HG02678 (cell line): ENCODE results near the gene RPH3AL.
"Not testable (repeated sequence)": the region's sequence is repeated elsewhere in the genome, so short reads cannot be mapped to it uniquely, and the experiment has no call there.

Experiments
- ATAC-seq: cut with Tn5 transposase; IDR thresholded peaks from one replicate; pipeline ENCODE4 v1.9.1; 2021; ENCODE audit warnings: mild to moderate bottlenecking, moderate library complexity; ENCODE audit not compliant: unreplicated experiment

The RPH3AL gene

DNA sequence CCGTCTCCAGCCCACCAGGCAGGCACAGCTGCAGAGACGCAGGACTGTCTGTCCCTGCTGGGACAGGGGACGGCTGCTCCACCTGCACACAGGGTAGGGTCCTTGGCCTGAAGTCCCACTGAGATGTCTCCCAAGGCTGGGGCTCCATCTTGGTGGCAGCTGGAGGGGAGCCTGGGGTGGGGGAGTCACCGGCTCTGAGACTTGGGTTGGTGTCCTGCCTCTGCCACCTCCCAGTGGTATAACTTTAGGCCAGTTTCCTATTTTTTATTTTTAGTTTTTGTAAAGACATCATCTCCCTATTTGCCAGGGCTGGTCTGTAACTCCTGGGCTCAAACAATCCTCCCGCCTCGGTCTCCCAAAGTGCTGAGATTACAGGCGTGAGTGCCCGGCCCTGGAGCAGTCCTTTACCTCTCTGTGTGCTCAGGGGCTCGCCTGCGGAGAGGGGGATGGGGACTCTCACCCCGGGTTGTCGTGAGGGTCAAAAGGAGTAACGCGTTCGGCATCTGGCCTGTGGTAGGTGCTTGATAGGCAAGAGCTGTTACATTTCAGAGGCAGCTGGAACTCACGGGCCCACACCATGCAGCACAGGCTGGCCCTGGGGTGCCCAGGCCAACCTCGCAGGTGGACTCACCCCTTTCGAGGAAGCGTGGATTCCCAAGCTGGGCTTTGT, 124.5 kb downstream of the RPH3AL start:
- no peak for ATAC-seq

DNA sequence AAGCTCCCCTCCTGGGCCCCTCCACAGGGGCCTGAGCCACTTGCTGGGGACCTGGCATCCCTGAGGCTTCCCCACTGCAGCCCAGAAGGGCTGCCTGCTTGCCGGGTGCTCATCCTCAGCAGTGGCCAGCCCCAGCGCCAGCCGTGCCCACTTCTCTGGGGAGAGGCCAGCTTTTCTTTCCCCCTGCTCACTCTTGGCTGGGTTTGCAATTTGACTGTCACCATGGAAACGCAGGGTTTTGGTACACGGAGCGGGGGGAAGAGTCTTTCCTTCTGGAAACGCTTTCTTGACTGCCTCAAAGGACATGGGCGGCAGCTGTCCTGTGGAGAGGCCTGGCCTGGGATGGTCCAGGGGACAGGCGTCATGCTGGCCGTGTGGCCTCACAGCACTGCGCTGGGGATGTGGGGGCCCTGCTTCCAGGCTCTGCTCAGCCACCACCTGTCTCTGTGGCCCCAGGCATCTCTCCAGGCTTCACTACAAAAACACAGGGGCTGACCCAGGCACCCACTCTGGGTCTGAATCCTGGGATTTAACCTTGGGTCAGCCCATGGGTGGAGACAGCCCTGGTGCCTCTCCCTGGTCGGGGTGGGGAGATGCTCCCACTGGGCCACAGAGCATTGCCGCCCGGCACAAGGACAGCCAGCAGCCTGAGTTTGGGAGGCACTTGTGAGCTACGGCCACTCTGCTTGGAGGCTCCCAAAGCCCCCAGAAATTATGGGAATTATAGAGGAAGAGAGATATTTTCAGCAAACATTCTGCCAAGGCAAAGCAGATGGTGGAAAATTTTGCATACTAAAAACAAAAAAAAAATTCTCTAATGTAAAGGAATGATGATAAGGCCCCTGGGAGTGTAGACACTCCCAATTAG, 125.3 kb downstream of the RPH3AL start:
- ATAC-seq = no peak

DNA sequence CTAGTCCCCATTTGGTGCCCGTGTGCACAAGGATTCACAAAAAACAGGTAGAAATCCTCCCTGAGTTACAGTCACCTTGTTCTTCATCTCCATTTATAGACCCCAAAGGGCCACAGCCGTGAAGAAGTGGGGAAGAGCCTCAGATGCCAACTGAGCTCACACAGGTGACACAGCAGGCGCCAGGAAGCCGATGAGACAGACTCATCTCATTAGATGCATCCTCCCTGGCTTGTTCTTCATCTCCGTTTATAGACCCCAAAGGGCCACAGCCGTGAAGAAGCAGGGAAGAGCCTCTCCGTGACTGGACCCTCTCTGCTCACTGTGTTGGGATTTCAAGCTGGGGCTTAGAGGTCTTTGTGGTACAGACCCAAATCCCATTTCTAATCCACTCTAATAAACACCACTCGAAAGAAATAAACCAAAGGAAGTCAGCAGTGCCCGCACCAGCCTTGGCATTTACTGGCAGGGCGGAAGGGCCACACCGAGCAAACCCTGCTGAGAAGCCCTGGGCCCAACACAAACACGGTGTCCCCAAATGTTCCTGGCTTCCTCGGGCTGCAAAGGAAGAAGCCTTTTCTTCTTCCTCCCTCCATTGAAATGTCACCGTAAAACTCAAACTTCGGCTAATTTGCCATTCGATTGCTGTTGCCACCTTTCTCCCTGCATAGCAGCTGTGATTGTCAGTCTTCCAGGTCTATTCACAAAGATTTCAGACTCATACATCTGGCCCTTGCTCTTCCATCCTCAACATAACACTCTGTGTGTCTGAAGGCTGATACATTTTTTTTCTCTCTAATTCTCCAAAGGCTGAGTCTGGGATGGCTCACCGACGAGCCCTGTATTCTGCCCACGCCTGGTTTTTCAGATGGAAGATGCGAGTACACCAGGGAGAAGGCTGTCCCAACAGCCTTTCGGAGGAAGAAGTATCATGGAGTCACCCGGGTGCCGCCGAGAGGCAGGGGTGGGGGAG, 126.2 kb downstream of the RPH3AL start:
- no peak for ATAC-seq

DNA sequence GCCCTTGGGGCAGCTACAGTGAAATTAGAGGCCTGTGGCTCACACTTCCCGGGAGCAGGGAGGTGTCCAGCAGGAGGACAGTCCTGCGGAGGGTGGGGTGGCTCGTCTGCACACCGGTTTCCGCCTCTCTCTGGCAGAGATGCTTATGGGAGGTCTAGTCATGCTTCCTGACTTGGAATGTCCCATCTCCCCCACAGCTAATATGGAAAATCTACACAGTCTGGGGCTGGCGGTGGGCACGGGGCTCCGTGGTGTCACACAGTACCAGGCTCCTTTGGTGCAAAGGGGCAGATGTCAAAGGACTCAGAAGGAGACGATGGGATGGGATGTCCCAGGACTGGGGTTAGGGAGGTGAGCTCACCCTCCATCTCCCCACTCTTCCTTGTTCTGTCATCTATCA, 127.1 kb downstream of the RPH3AL start:
- ATAC-seq = no peak

DNA sequence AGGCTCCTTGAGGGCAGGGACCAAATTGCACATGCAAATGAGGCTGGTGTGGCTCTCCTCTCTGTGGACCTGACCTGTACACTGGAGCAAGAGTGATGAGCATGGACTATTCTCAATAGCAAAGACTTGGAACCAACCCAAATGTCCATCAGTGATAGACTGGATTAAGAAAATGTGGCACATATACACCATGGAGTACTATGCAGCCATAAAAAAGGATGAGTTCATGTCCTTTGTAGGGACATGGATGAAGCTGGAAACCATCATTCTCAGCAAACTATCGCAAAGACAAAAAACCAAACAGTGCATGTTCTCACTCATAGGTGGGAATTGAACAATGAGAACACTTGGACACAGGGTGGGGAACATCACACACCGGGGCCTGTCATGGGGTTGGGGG, 128.0 kb downstream of the RPH3AL start:
- not testable (repeated sequence) for ATAC-seq

DNA sequence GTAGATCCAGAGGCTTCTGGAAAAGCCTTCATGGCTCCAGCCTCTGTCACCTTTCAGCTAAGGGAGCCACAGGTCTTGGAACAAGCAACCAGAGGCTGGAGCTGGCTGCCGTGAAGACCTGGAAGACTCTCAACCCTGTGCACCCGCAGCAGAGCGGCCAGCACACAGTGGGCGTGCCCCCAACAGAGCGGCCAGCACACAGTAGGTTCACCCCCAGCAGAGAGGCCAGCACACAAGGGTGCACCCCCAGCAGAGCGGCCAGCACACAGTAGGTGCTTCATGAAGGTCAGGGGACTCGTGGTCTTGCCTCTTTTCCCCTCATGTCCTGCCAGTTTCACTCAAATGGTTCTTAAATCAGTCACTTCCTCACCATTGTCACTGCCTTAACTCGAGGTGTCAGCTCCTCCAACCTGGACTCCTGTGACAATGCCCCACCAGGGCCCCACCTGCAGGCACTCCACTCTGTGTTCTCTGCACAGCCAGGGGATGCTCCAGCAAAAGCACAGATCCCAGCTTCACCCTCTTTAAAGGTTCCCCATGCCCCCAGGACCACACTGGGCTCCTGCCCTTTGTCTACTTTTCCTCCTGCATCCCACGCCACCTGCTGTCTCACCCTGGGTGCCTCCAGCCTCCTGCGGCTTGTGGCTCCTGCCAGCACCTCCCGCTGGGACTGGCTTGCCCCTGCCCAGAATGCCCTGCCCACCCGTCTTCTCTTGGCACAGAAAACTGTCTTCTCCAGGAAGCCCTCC, 128.7 kb downstream of the RPH3AL start:
- ATAC-seq = no peak

DNA sequence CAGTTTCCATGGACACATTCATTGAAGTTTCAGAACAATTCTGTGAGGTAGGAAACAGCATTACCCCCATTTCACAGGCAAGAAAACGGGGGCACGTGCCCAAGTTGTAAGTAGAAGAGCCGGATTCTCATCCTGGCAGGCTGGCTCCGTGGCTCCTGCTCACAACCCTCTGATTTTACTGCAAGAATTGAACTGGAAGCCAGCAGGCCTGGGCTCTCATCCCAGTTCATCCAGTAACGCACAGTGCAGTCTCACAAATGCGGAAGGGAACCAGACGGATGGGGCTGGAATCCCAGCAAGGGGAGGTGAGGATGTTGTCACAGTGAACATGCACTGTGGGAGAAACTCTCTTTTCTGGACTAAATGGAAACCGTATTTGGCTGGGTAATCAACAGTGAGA, 130.4 kb downstream of the RPH3AL start:
- ATAC-seq = no peak

DNA sequence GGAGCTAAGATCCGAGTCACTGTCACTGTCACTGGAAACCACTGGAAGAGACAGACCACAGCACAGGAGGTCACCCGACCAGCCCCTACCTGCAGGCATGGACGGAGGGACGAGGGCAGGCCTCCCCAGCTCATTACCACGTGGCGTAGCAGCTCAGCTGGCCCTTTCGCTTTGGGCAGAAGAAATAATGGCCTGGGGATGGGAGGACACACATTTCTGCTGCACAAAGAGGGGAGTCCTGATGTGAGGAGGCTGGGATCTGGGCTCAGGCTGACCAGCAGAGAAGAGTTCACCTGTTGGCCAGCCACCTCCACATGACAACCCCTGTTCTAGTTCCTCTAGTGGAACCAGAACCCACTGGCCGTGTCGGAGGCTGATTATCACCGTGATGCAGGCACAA, 132.9 kb downstream of the RPH3AL start:
- ATAC-seq = no peak

DNA sequence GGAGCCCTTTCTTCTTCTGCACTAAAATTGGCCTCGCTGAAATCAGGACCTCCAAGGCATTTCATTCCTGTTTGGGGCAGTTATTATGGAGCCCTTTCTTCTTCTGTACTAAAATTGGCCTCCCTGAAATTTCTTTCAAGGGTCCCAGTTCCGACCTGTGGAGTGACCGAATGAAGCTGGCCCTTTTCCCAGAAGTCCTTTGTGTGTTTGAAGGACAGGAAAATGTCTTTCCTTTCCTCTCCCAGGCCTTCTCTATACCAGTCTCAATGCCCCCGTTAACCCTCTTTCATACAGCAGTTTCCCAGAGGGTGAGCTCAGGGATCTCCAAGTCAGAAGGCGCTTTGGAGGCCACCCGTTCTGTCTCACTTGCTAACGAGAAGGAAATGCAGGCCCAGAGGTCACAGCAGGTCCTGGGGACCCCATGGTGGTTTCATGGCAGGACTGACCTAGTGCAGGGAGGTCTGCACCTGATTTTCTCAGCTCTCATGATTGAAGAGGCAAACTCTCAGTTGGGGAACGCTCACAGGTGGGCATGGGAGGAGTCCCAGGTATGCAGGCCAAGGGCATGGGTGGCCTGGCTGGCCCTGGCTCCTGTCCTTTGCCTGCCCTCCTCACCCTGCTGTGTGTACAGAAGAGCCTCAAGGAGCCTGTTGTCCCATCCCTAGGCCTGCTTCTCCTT, 134.0 kb downstream of the RPH3AL start:
- no peak for ATAC-seq

DNA sequence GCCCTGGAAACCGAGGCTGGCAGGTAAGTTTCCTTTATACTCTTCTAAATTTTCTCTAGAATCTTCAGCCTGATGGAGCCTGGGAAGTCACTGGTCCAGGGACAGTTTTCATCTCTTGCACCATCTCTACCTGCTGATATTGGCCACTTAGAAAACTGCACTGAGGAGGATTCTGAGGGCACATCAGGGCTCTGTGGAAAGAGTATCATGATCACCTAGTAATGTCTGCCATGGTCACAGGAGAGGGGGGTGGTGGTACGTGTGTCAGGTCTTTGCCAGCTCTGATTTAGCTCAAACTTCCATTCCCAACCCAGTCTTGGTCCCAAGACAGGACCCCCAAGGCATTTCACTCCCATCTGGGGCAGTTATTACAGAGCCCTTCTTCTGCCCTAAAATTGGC, 136.0 kb downstream of the RPH3AL start:
- ATAC-seq = no peak

DNA sequence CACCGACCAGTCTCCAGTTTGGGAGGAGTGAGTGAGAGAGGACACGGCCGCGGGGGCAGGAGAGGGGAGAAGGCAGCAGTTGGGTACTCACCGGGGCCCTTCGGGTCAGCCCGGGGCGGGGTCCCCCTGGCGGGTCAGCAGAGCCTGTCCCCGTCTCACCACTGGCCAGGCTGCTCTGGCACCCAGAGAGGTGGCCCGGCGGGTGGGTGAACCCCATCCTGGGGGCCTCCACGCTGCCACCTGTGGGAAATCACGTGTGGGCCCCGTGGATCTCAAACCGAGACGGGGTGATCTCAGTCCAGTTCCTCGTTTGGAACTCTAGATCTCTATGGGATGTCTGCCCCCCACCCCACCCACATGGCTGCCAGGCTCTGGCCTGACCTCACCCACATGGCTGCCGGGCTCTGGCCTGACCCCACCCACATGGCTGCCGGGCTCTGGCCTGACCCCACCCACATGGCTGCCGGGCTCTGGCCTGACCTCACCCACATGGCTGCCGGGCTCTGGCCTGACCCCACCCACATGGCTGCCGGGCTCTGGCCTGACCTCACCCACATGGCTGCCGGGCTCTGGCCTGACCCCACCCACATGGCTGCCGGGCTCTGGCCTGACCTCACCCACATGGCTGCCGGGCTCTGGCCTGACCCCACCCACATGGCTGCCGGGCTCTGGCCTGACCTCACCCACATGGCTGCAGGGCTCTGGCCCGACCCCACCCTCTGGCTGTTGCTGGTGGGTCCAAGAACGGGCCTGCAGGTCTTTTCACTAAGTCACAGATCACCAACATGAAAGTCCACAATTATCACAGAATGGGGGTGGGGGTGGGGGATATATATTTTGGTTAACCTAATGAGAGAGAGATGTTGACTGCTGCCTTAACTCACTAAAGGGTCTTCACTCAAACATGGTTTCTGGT, 136.8 kb downstream of the RPH3AL start:
- ATAC-seq = not testable (repeated sequence)

DNA sequence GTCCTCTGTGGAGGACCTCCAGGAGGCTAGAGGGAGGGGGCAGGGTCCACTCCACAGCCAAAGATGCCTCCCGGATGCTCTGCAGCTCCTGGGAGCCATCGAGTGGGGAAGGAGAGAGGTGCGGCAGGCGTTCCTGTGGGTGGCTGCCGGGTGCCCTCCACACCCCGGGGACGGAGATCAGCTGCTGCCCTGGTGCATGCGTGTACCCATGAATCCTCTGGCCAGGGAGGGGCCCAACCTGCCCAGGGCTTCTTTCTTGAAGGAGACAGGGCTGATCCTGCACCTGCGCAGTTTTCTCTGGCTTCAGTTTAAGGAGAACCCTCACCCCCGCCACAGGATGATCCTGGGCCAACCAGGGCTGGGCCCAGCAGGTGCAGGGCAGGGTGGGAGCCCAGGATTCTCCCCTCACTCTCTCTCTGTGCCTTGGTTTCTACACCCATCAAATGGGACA, 137.7 kb downstream of the RPH3AL start:
- ATAC-seq = no peak

DNA sequence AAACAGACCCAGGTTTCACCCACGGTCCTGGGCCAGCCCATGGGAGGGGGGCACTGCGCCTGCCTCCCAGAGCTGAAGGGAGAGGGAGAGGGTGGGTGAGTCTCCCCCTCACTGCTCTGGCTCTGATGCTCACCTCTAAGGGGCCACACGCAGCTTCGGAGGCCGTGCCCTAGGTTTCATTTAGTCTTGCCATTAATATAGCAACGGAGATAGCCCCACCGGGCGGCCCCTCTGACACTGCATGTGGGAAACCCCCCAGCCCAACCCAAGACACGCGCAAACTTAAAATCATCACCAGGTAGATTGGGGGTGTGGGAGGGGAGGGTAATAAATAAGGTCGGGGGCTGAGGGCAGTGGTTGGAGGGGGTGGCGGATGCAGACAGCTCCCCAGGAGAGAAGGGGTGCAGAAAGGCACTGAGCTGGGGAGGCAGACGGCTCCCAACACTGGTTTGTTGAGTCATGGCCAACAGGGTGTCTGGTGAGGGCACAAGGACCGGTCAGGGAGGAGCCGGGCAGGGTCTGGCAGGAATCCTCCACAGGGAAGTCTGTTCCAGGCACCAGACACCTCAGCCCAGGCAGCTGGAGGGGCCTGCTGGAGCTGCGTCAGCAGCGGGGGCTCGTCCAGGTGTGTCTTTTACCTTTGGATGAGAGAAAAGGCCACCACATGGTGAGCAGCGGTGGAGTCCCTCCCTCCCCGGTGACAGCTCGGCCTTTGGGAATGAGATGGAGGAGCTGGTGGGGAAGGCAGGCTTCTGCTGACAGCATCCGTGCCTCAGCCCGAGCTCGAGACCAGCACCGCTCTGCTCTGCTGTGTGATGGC, 139.1 kb downstream of the RPH3AL start:
- ATAC-seq = no peak

DNA sequence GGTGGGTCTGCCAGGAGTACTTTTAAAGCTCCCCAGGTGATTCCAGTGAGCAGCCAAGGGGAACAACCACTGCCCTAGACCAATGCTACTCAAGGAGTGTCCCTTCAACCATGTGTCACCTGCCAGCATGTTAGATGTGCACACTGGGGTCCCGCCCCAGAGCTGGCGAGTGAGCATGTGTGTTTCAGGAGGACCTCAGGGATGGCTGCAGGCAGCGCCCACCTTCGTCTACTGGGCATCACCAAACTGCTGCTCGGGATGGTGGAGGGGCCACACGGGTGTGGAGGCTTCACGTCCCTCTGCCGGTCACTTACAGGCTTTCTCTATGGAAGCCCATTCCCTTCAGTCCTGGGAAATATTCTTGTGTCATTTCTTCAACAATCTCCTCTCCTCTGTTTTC, 142.2 kb downstream of the RPH3AL start:
- no peak for ATAC-seq

DNA sequence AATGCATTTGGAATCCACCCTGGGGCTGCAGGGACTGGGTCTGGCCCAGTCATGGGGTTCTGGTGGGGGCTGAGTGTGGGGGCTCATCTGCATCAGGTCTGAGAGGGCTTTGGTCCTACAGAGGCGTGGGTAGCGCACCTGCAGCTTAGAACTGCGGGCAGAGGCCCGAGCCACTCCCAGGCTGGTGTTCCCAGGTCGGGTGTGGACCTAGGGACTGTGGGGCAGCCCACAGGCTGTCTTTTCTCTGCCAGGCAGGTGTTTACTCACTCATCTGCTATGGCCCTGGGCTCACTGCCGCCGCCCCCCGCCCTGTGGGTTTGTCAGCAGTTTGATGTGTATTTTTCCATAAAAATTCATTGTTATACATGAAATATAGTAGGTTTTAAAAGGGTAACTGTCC, 144.2 kb downstream of the RPH3AL start:
- no peak for ATAC-seq

DNA sequence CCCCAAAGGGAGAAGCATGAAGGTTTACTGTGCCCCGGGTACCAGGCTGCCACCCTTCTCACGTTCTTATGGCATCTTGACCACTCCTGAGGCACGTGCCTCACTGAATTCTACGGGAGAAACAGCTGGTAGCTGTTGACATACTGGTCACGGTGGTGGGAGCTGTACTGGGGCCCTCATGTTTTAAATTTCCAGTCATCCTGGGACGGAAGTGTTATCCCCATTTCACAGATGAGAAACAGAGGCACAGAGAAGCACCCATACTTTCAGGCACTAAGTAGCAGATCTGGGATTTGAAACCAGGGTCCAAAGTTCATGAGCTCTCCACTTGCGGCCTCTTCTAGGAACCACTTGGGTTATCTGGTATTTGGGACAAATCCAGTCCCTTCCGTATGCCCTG, 144.8 kb downstream of the RPH3AL start:
- no peak for ATAC-seq

DNA sequence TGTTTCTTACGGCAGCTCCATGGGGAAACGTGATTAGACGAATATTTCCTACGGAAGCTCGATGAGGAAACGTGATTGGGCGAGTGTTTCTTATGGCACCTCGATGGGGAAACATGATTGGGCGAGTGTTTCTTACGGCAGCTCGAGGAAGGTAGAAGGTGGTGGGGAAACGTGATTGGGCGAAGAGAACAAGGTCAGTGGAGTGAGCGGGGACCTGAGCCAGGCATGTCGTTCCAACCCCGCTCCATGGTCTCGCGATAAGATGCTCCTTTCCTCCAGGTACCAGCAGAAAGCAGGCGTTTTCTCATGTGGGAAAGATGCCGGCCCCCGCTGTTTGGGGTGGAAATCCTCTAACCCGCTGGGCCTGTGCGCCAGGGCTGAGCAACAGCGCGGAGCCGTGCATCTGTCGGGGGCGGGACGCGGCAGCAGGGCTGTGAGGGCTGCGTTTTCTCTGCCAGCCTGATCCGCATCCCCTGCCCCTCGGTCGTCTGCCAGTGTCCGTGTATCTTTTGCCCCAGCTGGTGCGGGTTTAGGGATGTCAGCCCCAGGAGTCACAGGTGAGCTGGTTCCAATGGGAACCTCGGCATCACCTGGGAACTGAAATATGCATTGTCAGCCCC, 145.6 kb downstream of the RPH3AL start:
- no peak for ATAC-seq

DNA sequence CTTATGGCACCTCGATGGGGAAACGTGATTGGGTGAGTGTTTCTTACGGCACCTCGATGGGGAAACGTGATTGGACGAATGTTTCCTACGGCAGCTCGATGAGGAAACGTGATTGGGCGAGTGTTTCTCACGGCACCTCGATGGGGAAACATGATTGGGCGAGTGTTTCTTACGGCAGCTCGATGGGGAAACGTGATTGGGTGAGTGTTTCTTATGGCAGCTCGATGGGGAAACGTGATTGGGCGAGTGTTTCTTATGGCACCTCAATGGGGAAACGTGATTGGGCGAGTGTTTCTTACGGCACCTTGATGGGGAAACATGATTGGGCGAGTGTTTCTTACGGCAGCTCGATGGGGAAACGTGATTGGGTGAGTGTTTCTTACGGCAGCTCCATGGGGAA, 146.1 kb downstream of the RPH3AL start:
- not testable (repeated sequence) for ATAC-seq
